GM19468 (cell line): ENCODE results near the gene UBQLN4.
A peak's percentile ranks its signal among the peaks of the same experiment; 100 is the strongest.

Experiments
- ATAC-seq: cut with Tn5 transposase; IDR thresholded peaks from one replicate; pipeline ENCODE4 v1.9.1; 2021; ENCODE audit warnings: mild to moderate bottlenecking, moderate library complexity, moderate number of reproducible peaks; ENCODE audit not compliant: unreplicated experiment; ENCODE audit errors: extremely low read depth

Gene UBQLN4

DNA sequence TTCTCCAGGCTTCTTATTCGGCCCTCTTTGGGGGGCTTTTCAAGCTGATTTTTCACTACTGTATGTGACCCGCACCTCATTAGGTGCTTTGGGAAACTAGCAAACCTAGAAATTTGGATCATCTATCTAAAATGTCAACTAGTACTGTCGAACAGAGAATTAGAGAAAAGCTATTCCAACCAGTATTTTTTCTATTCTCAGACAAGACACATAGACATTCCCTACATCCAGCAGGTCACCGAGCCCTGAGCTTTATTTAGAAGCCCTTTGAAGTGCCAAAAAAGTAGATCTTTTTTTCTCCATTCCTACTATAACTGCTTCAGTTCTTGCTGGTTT, 32.5 kb downstream of the UBQLN4 start:
- no peak for ATAC-seq

DNA sequence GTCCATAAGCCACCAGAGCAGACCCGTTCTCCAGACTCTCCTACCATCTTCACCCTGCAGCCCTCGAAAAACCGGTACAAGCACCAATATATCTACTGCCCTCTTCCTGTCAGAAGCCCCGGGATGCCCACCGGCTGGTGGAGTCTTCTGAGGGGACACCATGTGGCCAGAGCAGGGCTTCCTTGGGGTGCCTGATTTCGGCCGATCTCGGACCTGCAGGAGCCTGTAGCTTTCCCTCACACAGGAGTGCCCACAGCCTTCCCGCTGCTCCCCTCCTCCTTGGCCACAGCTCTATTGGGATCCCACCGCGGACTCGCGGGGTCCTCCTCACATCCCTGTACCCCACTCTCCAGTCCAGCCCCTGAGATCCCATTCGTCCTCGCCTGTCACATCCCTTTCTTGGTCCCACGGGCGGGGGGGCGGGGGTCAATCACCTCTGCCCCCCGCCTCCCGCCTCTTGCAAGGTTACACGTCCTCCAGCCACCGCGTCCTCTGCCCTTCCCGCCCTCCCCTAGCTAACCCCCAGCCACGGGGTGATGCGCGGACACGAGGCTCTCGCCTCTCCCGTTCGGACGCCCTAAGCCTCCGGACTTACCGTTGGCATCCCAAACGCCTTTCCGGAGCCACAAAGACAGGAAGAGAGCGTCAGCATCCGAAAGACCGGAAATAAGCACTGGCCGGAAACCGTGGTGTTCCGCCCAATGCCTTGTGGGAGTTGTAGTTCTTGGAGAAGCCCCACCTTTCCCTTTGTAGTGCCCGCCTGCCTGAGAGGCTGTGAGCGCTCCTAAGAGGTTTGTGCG, 33.1 kb downstream of the UBQLN4 start, which contains the start of gene SSR2:
SSR2 (minus strand) TSS at position 659 of the 800 bp plus-strand sequence. CDS start 784 bp downstream, outside the sequence.
- peak; percentile 44 for ATAC-seq

DNA sequence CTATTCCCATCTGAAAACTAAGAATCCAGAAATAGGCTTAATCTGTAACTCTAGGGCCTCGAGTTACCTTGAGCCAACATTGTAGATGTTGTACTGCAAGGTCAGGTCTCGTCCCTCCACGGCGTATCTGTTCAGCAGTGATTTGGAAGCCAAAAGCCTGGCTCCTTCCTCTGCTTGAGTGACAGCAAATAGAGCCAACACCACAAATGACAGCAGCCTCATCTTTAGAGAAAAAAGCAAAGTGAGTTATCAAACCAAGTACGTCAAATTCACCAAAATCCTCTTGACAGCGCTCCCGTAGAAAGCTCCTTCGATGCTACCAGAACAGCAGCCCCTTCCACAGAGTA, 33.7 kb downstream of the UBQLN4 start:
- no peak for ATAC-seq

DNA sequence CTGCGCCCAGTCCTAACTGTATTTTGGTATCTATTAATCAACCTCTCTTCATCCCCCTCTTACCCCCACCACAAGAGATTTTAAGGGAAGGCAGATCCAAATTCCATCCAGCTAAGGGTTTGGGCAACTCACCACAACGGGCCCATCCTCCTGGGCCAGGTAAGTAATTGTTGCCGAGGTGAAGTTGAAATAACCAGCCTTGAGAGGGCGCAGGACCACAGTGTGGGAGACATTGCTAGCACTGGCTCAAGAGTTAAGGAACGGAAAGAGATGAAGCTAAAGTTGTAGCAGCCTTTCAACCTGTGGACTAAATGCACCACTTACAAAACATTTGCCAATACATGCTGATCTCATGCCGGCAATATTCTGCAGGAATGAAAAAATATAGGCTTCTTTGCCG, 38.8 kb downstream of the UBQLN4 start:
- no peak for ATAC-seq

DNA sequence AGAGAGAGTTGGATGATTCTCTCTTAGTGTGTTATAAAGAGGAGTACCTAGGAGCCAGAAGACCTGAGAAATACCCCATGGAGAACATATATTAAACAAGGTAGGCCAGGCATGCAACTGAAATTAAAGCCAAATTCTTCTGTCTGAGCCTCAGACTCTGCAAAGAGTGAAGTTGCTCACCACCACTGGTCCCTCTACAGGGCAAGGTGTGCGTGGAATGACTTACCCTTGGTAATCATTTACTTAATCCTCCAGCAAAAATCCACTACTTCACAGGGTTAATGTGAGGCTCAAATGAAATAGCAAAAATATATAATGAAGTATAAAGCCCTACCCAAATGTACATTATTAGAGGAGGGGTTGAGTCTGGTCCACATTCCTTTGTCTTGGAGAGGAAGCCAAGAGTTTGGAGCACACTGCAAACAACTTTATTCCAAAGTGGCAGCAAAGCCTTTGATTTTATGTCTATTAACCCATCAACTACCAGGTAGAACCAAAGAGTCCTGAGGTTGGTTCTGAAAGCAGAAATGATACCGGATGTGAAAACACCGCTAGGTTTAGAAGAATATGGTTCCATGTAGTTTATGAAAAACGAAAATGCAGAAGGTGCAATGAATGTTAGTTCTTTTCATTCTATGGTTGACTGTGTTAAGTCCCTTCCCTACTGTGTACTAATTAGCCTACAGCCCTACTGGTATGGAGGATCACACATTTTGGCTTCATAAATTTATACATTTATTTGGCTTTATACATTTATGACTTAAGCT, 41.4 kb downstream of the UBQLN4 start:
- peak; percentile 26 for ATAC-seq

DNA sequence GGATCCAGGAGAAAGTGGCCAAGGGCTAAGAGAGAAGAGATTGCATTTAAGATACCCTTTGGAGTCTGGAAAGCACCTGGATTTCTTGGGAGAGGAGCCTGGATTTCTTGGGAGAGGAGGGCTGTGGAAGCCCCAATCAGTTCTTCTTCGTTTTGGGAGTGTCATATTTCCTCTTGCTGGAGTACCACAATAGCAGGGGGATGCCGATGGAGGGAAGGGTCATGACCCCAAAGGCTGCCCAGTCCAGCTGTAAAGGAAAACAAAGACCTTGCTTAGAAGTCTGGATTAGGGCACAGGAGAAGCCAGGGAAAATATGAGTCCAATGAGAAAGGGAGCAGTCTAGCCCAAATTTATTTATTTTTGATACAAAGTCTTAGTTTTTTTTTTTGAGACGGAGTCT, 44.2 kb downstream of the UBQLN4 start:
- ATAC-seq: no peak

DNA sequence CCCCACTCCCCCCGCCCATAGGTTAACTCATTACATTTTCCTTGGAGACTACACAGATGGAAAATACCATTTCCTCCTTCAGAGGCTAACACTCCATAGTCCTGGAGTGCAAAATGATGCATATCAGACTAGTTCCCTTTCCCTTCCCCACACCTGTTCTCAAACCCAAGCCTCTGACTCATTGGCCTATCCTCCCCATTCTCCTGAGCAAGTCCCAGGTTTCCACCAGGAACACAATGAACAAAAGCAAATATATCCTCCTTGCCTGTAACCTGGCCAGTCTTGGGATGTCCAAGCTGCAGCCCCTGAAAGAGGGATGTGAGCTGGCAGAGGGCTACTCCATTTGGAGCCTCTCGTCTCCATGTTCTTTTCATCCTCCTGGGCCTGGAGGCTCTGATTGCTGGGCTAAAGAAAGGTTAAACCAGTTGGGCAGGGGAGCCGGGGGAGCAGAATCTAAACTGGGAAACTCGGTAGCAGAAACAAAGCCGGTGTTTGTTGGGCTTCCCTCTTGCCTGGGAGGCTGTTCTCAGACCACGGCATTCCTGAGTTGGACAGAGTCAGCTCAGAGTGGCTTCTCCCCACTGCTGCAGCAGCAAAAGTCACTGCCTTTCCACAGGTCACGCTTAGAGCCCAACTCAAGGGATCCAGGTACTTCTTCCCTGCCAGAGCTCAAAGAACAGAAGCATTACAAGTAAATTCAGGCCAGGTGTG, 46.8 kb downstream of the UBQLN4 start:
- no peak for ATAC-seq

DNA sequence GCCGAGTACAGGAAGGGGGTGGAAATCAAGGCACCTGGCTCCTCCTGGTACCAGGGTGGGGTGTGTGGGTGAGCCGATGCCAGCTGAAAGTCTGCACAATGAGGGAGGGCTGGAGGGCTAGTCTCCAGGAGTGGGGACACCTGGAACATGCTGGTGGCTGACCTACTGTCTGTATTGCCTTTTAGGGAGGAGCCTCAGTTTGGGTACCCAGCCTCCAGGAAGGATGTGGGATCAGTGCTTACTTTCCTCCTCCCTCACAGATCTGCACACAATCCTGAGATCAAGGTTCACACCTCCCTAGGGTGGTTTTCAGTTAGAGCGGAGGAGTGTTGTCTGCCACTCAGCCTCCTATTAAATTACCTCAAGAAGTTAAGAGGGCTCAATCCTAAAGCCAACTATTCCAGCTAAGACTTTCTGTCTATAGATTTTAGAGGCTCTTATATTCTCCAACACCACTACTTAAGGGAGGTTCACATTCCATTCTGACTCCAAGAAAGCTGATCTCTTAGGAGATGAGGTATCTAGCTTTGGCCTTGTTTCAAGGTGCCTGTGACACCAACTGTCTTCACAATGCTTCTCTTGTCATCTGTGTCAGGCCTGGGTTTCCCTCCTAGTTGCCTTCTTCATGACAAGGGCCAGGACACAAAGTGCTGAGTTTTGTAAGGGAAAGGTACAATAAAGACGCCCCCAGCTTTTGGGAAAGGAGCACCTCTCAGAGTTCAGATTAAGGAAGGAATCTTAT, 48.6 kb downstream of the UBQLN4 start:
- no peak for ATAC-seq

DNA sequence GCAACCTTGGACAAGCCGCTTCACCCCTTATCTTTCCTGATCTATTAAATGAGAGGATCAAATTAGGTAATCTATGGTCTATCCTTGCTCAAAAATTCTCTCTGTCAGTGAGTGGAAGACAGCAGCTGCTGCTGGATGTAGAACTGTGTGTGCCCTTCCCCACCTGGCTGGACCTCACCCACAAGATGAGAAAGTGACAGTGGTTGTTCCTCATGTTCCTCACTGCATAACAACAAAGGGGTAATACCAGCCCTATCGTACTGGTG, 49.7 kb downstream of the UBQLN4 start:
- ATAC-seq: no peak

DNA sequence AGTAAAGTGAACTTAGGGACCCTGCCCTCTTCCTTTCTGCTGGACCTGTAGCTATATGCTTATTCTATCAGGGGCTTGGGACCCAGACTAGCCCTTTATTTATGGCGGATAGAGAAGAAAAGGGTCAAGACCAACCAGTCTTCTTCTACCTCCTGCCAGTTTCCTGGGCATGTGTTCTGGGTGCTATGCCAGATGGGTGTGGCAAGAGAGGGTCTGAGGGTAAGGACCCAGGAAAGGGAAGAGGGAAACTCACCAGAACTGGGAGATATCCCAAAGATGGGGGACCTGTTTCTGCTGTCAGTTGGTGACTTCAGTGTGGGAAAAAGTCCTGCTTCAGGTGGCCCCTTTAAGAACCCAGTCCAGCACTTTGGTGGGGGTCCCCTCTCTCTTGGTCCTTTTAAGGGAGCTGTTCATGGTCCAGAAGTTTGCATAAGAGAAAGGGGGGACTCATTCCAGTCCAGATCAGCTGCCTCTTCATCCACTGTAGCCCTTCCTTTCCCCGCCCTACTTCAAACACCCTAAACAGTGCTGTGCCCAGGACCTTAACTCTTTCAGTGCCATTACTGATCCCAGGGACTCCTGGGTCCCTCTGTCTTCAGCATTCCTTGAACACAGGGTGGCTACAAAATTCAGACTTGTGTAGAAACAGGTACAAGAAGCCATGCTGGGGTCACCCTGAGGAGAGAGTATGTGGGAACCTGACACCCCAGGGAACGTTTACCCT, 51.2 kb downstream of the UBQLN4 start:
- no peak for ATAC-seq

DNA sequence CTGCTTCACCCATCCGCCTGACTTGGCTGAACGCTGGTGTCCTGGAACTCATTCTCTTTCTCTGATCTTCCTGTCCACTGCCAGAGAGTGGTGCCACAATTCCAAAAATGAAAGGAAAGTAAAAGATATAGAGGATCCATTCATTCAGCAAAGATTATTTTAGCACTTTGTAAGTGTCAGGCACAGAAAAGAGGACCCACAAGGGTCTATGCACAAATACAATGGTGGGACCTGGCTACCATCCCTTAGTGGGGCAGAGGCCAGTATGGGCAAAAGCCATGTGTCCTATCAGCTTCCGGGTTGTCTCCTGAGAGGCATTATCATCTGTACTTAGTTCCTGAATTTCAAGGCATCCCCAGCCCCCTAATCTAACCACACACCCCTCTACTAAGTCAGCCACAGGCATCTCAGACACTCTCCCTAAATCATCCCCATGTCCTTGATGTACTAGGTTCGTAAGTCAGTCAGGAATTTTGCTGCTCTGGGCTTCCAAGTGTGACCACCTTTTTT, 51.9 kb downstream of the UBQLN4 start:
- no peak for ATAC-seq

DNA sequence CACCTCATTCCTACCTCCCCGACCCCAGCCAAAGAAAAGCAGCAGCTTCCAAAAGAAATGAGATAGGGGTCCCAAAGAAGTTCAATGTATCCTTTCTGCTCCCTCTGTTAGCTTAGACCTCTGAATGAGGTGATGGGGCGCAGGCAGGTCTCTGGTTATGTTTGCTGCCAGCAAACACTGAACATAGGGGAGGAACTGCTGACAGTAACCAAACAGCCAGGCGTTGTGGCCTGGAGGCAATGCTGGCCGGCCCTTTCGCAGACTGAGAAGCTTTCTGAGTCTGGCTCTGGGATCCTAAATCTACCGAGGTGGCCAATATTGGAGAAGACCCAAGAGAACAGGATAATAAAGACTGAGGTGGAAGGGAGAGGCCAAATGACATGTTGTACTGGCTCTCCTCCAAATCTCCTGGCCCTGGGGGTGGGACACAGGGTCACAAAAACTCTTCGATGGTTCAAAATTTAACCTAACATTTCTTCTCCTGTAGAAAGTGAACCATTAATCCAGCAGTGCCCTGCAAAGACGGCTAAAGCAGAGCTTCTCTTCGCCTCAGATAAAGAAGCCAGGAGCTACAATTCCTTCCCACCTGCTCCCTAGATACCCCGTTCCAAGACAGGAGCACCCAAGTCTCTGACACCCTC, 52.5 kb downstream of the UBQLN4 start:
- ATAC-seq: no peak

DNA sequence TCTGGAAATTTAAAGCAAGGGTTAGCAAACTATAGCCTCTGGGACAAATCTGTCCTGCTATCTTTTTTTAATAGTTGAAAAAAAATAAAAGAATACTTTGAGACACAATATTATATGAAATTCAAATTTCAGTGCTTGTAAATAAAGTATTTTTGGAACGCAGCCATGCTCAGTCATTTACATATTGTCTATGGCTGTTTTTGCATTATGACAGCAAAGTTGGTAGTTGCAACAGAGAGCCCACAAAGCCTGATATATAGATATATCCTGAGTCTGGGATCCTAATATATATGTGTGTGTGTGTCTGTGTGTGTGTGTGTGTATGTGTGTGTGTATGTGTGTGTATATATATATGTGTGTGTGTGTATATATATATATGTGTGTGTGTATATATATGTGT, 53.6 kb downstream of the UBQLN4 start:
- no peak for ATAC-seq

DNA sequence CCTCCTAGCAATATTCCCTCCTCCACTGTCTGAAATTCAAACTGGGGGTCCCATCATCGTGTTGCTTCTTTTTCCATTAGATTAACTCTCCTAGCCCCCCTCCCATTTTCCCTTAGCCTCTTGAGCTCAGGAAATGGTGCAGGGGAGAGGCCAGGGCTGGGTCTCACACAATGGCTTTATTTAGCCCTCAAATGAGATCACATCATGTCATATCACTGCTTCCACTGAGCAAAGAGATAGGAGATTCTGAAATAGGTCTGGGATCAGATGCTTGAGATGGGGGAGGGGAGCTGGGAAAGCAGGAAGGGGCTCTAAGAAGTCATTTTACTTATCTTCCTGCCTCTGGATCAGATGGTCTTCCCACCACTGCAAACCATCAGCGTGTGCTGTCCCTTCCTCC, 57.4 kb downstream of the UBQLN4 start:
- ATAC-seq: no peak

DNA sequence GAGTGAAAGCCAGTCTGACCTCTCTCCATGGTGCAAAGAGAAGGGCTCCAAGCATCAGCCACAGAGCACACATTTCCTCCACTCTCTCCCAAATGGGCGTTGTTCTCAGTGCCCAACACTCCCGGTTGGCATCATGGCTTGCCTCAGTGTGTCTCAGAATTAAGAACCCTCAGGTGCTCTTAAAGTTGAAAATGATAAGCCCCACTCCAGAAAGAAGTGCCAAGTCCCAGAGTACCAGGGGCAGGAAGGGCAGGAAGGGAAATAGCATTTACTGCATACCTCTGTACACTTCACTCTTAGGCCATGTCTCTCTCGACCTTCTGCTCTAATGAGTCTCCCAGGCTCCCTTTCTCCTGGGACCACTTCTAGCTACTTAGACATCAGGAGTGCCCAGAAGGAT, 60.0 kb downstream of the UBQLN4 start:
- no peak for ATAC-seq

DNA sequence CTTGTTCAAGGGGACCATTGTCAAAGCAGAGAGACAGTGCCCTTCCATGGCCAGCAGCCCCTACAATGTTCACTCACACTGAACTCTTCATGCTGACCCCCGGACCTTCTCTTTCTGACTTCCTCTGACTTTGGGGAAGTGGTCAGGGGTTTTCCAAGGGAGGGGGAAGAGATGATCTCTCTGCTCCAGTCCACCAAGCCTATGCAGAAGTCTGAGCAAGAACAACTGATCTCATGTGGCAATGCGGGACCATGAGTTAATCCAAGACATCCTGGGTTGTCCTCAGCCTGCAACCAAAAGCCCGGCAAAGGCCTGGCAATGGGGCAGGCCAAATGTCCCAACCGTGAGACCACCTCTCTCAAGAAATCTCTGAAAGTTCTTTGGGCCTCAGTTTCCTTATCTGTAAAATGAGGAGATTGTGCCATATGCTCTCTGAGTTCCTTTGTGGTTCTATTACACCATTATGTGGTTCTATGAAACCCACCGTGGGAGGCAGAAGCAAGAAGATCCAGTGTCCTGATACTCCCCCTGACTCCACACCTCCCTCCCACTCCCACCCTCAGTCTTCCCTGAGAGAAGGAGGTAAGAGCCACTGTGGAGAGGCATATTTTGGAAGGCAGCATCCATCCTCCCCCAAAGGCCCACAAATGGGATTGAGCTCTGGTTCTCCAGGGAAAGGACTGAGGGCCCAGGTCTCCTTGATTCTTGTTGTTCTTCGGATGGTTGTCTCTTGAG, 63.4 kb downstream of the UBQLN4 start:
- ATAC-seq: no peak

DNA sequence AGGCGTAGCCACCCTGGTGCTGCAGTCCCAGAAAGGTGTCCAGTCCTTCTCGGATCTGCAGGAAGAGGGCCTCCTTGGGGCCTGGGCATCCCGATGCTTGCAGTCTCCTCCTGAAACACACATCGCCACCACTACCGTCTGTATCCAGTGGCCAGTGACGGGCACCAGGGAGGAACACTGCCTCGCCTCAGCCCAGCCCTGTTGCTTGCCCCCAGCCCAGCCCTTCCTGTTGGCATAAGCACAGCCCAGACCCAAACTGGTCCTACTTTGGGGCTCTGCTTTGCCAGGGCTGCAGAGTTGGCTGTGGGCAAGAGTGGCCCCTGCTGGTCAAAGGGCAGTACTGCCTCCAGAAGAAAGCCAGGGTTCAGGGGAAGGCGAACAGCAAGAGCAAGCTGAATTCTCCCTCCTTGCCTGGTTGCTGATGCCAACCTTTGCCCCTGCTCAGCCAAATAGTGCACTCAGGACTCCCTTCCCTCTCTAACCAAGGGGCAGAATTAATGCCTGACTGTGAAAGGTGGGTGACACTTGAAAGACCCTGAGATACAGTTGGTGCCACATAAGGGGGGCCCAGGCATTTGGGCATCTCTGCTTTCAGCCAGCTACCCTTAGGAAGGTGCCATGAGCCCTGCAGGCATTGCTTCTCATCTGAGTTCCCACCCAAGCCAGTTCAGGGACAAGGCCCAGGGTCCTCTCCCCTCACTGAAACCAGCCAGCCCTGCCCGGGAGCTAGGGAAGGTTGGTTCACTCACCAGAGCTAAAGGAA, 64.2 kb downstream of the UBQLN4 start:
- peak; percentile 37 for ATAC-seq
